NCI-H2171 (cell line): ENCODE results near the gene ZRANB3.
"Not testable (repeated sequence)": the region's sequence is repeated elsewhere in the genome, so short reads cannot be mapped to it uniquely, and the experiment has no call there.

Experiments used
- DNase-seq: peaks from one replicate; lab custom pipeline; 2025; lab: John Stamatoyannopoulos, UW

Gene ZRANB3

GRCh38 chr2:135124924-135125886, 405.8 kb downstream of the ZRANB3 start:
- DNase-seq = no peak

GRCh38 chr2:135121658-135122039, 409.4 kb downstream of the ZRANB3 start:
- DNase-seq = not testable (repeated sequence)

- DNase-seq = no peak
Measured at GRCh38 chr2:135121016-135121657, 409.9 kb downstream of the ZRANB3 start.

GRCh38 chr2:135119582-135119981, 411.4 kb downstream of the ZRANB3 start:
- DNase-seq = no peak

- DNase-seq = no peak
Measured at GRCh38 chr2:135113322-135113721, 417.7 kb downstream of the ZRANB3 start.

- not testable (repeated sequence) for DNase-seq
Measured at GRCh38 chr2:135105513-135106316, 425.3 kb downstream of the ZRANB3 start.

GRCh38 chr2:135103843-135104242, 427.2 kb downstream of the ZRANB3 start:
- DNase-seq = no peak

GRCh38 chr2:135099802-135100483, 431.1 kb downstream of the ZRANB3 start:
- no peak for DNase-seq

GRCh38 chr2:135097532-135098231, 433.3 kb downstream of the ZRANB3 start:
- no peak for DNase-seq

GRCh38 chr2:135096665-135097446, 434.2 kb downstream of the ZRANB3 start:
- DNase-seq = no peak

- no peak for DNase-seq
Measured at GRCh38 chr2:135095591-135095990, 435.4 kb downstream of the ZRANB3 start.

- DNase-seq = no peak
Measured at GRCh38 chr2:135094508-135094907, 436.5 kb downstream of the ZRANB3 start.

- no peak for DNase-seq
Measured at GRCh38 chr2:135093670-135094330, 437.2 kb downstream of the ZRANB3 start.

GRCh38 chr2:135093193-135093592, 437.8 kb downstream of the ZRANB3 start:
- no peak for DNase-seq

GRCh38 chr2:135091681-135092080, 439.3 kb downstream of the ZRANB3 start:
- no peak for DNase-seq

- DNase-seq = not testable (repeated sequence)
Measured at GRCh38 chr2:135089597-135089996, 441.4 kb downstream of the ZRANB3 start.
